DND-41 (cell line): ENCODE data around the gene ABLIM2.

Experiments
- ATAC-seq: fragments of 200-7000 bp; cut with Tn5 transposase; 3 replicates; pipeline ENCODE4 v1.9.1; 2021; ENCODE audit warnings: low read depth; ENCODE audit not compliant: insufficient read depth
- DNase-seq: peaks from one replicate; pipeline ENCODE4 v3.0.0-alpha.2; 2020
- H2AFZ ChIP-seq: 2 replicates; pipeline ENCODE4 v1.6.0; 2012; ENCODE audit warnings: low read depth, low read length
- H3K27ac ChIP-seq: 2 replicates; pipeline ENCODE4 v1.5.1; 2012; ENCODE audit warnings: low read length, inconsistent platforms
- H3K27me3 ChIP-seq: fragments of 200-600 bp; sonication (generic); 2 replicates; pipeline ENCODE4 v1.6.0; 2012; ENCODE audit warnings: low read length, mild to moderate bottlenecking, inconsistent platforms; ENCODE audit not compliant: insufficient read depth, poor library complexity
- H3K36me3 ChIP-seq: 2 replicates; pipeline ENCODE4 v1.5.1; 2012; ENCODE audit warnings: low read length, inconsistent platforms; ENCODE audit not compliant: insufficient read depth
- H3K4me1 ChIP-seq: 2 replicates; pipeline ENCODE4 v1.5.1; 2012; ENCODE audit warnings: mild to moderate bottlenecking, low read length; ENCODE audit not compliant: insufficient read depth
- H3K4me2 ChIP-seq: 2 replicates; pipeline ENCODE4 v1.6.0; 2012; ENCODE audit warnings: mild to moderate bottlenecking, moderate library complexity, low read length, inconsistent platforms; ENCODE audit not compliant: insufficient read depth
- H3K4me3 ChIP-seq, 2 experiments: fragments of 200-600 bp in 1 of 2; shearing (Covaris generic) in 1 of 2; 2 replicates each; pipeline ENCODE4 v1.5.1; 2012 to 2016; ENCODE audit warnings: inconsistent platforms in 2 of 2, low read length in 2 of 2, mild to moderate bottlenecking in 2 of 2, low read depth in 1 of 2, moderate library complexity in 1 of 2
- H3K79me2 ChIP-seq: 2 replicates; pipeline ENCODE4 v1.6.0; 2012; ENCODE audit warnings: low read length, inconsistent platforms; ENCODE audit not compliant: insufficient read depth
- H3K9ac ChIP-seq: 2 replicates; pipeline ENCODE4 v1.6.0; 2012; ENCODE audit warnings: low read depth, mild to moderate bottlenecking, inconsistent platforms, low read length, moderate library complexity
- H3K9me3 ChIP-seq: 2 replicates; pipeline ENCODE4 v1.5.1; 2012; ENCODE audit warnings: low read length, moderate library complexity, mild to moderate bottlenecking, inconsistent platforms; ENCODE audit not compliant: insufficient read depth, severe bottlenecking
- H4K20me1 ChIP-seq: 2 replicates; pipeline ENCODE4 v1.6.0; 2012; ENCODE audit warnings: low read length; ENCODE audit not compliant: insufficient read depth
- EZH2 ChIP-seq: IDR thresholded peaks from 3 replicates; pipeline ENCODE4 v1.6.1; 2012; ENCODE audit warnings: borderline replicate concordance, low read depth, mild to moderate bottlenecking, moderate library complexity, low read length, inconsistent platforms; ENCODE audit not compliant: severe bottlenecking
- TF ChIP-seq, protein P1 (sequence below): IDR thresholded peaks from 2 replicates; pipeline ENCODE4 v1.5.1; 2012; ENCODE audit warnings: borderline replicate concordance, low read length, moderate library complexity, mild to moderate bottlenecking; ENCODE audit not compliant: poor library complexity, severe bottlenecking; ENCODE audit errors: extremely low read depth

ABLIM2 gene

GRCh38 chr4:8181119-8181518 is 22.5 kb upstream of the ABLIM2 start:
- Histone ChIP-seq H2AFZ (no peak overlapping the region), H3K9ac (no peak overlapping the region), H3K79me2 (no peaks in the 10 kb centered on the region), H4K20me1 (peaks cover 7% of the 10 kb centered on the region; the same call in 1 of the 2 replicates), H3K36me3 (no peaks in the 10 kb centered on the region), H3K4me3 (no peak overlapping the region), H3K4me2 (no peak overlapping the region), H3K4me1 (peaks cover 12% of the 10 kb centered on the region), H3K9me3 (no peaks in the 10 kb centered on the region), H3K27ac (no peak overlapping the region), H3K27me3 (no peaks in the 10 kb centered on the region)
- DNase-seq (no peak), ATAC-seq (no peak)
- TF ChIP-seq, protein P1, sequence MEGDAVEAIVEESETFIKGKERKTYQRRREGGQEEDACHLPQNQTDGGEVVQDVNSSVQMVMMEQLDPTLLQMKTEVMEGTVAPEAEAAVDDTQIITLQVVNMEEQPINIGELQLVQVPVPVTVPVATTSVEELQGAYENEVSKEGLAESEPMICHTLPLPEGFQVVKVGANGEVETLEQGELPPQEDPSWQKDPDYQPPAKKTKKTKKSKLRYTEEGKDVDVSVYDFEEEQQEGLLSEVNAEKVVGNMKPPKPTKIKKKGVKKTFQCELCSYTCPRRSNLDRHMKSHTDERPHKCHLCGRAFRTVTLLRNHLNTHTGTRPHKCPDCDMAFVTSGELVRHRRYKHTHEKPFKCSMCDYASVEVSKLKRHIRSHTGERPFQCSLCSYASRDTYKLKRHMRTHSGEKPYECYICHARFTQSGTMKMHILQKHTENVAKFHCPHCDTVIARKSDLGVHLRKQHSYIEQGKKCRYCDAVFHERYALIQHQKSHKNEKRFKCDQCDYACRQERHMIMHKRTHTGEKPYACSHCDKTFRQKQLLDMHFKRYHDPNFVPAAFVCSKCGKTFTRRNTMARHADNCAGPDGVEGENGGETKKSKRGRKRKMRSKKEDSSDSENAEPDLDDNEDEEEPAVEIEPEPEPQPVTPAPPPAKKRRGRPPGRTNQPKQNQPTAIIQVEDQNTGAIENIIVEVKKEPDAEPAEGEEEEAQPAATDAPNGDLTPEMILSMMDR, result no peak
- no peak for TF ChIP-seq EZH2

GRCh38 chr4:8180310-8181093 is 21.9 kb upstream of the ABLIM2 start:
- H3K36me3 ChIP-seq, result no peaks in the 10 kb centered on the region
- peaks cover 12% of the 10 kb centered on the region for H3K4me1 ChIP-seq
- H3K9ac ChIP-seq, result no peak overlapping the region
- DNase-seq, result no peak
- no peak overlapping the region for H3K4me3 ChIP-seq
- H3K27ac ChIP-seq, result no peak overlapping the region
- H2AFZ ChIP-seq, result no peak overlapping the region
- no peaks in the 10 kb centered on the region for H3K79me2 ChIP-seq
- no peak overlapping the region for H3K4me2 ChIP-seq
- no peaks in the 10 kb centered on the region for H3K9me3 ChIP-seq
- no peak for ATAC-seq
- TF ChIP-seq, protein P1, result no peak
- no peak for TF ChIP-seq EZH2
- peaks cover 7% of the 10 kb centered on the region; the same call in 1 of the 2 replicates for H4K20me1 ChIP-seq
- H3K27me3 ChIP-seq, result no peaks in the 10 kb centered on the region

- no peak for ATAC-seq
- H4K20me1 ChIP-seq, result peaks cover 7% of the 10 kb centered on the region; the same call in 1 of the 2 replicates
- H3K36me3 ChIP-seq, result no peaks in the 10 kb centered on the region
- H2AFZ ChIP-seq, result no peak overlapping the region
- TF ChIP-seq, protein P1, result no peak
- TF ChIP-seq EZH2, result no peak
- no peaks in the 10 kb centered on the region for H3K9me3 ChIP-seq
- H3K27me3 ChIP-seq, result no peaks in the 10 kb centered on the region
- DNase-seq, result no peak
- H3K27ac ChIP-seq, result no peak overlapping the region
- peaks cover 12% of the 10 kb centered on the region for H3K4me1 ChIP-seq
- no peak overlapping the region for H3K9ac ChIP-seq
- H3K4me3 ChIP-seq, result no peak overlapping the region
- no peak overlapping the region for H3K4me2 ChIP-seq
- H3K79me2 ChIP-seq, result no peaks in the 10 kb centered on the region
These were observed 21.2 kb upstream of the ABLIM2 start for GRCh38 chr4:8179771-8180170.
